Body of pancreas (tissue), 4 donors: ENCODE measurements around the gene STXBP4. TPM values are rescaled to one million over a fixed set of nuclear protein-coding genes. Genes with fewer than 3 reads are reported as not detected.

Source experiments
- ATAC-seq: fragments of 150-250 bp; one replicate; pipeline ENCODE4 v1.9.1; 2016
- DNase-seq, 4 donors: peaks; one replicate each; pipeline ENCODE4 v3.0.0-alpha.2; 2019
- H3K27ac ChIP-seq, 4 donors: fragments of 200-600 bp; sonication (generic); 1 replicate in 3 of 4; 2 replicates in 1 of 4; pipeline versions ENCODE4 v1.5.1 to v1.6.1; 2016 to 2019; ENCODE audit warnings: mild to moderate bottlenecking in 1 of 4, mixed read lengths in 1 of 4, moderate library complexity in 1 of 4
- H3K27me3 ChIP-seq, 2 donors: fragments of 200-600 bp; sonication (generic); one replicate each; pipeline ENCODE4 v1.6.0; 2016; ENCODE audit warnings: mild to moderate bottlenecking in 1 of 2
- H3K36me3 ChIP-seq, 2 donors: fragments of 200-600 bp; sonication (generic); replicated peaks in 1 of 2; 2 replicates each; pipeline ENCODE4 v1.5.1; 2016; ENCODE audit warnings: low read depth in 2 of 2; ENCODE audit not compliant: insufficient read depth in 1 of 2
- H3K4me1 ChIP-seq: fragments of 200-600 bp; sonication (generic); one replicate; pipeline ENCODE4 v1.6.0; 2016
- H3K4me3 ChIP-seq, 2 donors: fragments of 200-600 bp; sonication (generic); 1 replicate in 1 of 2; 2 replicates in 1 of 2; pipeline ENCODE4 v1.5.1; 2016 to 2019
- H3K9me3 ChIP-seq, 3 donors: fragments of 200-600 bp; sonication (generic); 1 replicate in 2 of 3; 2 replicates in 1 of 3; pipeline ENCODE4 v1.5.1; 2016
- POLR2A ChIP-seq, 3 donors: fragments of 450-650 bp; IDR thresholded peaks; one replicate each; pipeline ENCODE4 v1.6.1; 2016; ENCODE audit warnings: antibody characterized with exemption in 3 of 3, mild to moderate bottlenecking in 2 of 3
- WGBS, 2 donors: methylation state at CpG; one replicate each; pipeline ENCODE4 v1.1.5; 2017; 5-methylcytosine and 5-hydroxymethylcytosine counted together
- intact Hi-C: fragments of 100-400 bp; cut with DNase I; formaldehyde crosslinking; loops from one replicate; pipeline ENCODE4 v1.15.1; 2023
- total RNA-seq, 2 donors: library from RNA; depleted of rRNA; stranded (reverse); fragments of >200 nt; gene quantifications; one replicate each; pipeline ENCODE4 v1.1.0, GENCODE V29; 2016
- TF ChIP-seq, protein P1 (sequence below), 7 experiments: fragments of 450-650 bp in 4 of 7; fragments of 200-600 bp in 3 of 7; sonication (generic) in 3 of 7; IDR thresholded peaks; one replicate each; pipeline ENCODE4 v1.5.1; 2016 to 2019; ENCODE audit warnings: antibody characterized with exemption in 7 of 7

Gene STXBP4
- total RNA-seq, 2 donors from 2014 or later, result 3.6 to 9.3 TPM

DNA sequence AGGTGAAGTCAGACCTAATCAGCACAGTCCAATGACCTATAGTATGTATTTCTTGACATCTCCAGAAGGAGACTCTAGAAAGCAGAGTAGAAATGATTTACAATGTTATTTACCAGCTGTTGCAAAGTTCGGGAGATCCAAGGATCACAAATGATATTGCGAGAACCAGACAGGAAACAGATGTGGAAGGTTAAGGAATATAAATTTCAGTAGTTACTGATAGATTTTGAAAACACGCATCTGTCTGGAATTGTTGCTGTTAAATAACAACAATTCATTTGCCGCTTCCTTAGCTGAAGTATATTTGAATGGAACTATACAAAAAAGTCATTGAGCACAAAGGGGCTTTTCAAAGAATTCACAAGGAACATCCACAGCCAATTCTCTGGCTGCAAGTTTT, 72.0 kb downstream of the STXBP4 start:
- no peaks in the 10 kb centered on the region for H3K36me3 ChIP-seq
- H3K27me3 ChIP-seq, result no peaks in the 10 kb centered on the region
- TF ChIP-seq, protein P1, sequence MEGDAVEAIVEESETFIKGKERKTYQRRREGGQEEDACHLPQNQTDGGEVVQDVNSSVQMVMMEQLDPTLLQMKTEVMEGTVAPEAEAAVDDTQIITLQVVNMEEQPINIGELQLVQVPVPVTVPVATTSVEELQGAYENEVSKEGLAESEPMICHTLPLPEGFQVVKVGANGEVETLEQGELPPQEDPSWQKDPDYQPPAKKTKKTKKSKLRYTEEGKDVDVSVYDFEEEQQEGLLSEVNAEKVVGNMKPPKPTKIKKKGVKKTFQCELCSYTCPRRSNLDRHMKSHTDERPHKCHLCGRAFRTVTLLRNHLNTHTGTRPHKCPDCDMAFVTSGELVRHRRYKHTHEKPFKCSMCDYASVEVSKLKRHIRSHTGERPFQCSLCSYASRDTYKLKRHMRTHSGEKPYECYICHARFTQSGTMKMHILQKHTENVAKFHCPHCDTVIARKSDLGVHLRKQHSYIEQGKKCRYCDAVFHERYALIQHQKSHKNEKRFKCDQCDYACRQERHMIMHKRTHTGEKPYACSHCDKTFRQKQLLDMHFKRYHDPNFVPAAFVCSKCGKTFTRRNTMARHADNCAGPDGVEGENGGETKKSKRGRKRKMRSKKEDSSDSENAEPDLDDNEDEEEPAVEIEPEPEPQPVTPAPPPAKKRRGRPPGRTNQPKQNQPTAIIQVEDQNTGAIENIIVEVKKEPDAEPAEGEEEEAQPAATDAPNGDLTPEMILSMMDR (IDR thresholded peaks at IDR 0.05), result no peak
- no peak for TF ChIP-seq POLR2A (IDR thresholded peaks at IDR 0.05)
- no peaks in the 10 kb centered on the region for H3K4me1 ChIP-seq
- DNase-seq (no peak), ATAC-seq (no peak)
- intact Hi-C loops, result no loop called here
- H3K9me3 ChIP-seq, result no peaks in the 10 kb centered on the region
- H3K4me3 ChIP-seq, result no peak overlapping the region
- 76 to 80% methylated on average over 4 of the region's 4 CpGs for WGBS, 2 donors
- H3K27ac ChIP-seq, result no peak overlapping the region

DNA sequence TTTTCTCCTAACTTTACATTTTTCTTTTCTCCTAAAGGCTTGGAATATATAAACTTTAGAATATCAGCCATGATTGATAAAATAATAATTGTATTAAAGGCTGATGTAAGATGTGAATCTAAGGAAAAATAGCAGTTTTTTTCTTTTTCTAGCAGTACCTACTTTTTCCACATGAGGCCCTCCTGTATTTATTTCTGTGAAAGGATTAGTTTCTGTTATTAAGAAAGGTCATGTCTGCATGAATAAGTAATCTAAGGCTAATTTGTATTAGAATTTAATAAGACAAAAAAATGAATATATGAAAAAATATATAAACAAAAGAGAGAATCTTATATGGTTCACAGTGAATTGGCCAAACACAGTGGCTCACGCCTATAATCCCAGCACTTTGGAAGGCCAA, 85.3 kb downstream of the STXBP4 start:
- Histone ChIP-seq H3K9me3 (no peaks in the 10 kb centered on the region), H3K27ac (no peak overlapping the region), H3K4me3 (no peak overlapping the region), H3K27me3 (no peaks in the 10 kb centered on the region), H3K4me1 (peaks cover 6% of the 10 kb centered on the region), H3K36me3 (no peaks in the 10 kb centered on the region)
- DNase-seq, result no peak
- intact Hi-C loops, result no loop called here
- 88 to 97% methylated on average over 1 of the region's 1 CpG for WGBS, 2 donors
- no peak for TF ChIP-seq POLR2A (IDR thresholded peaks at IDR 0.05)
- TF ChIP-seq, protein P1 (IDR thresholded peaks at IDR 0.05), result peak in 4 of 7 experiments; percentile 17 to 36 (median 29)
- no peak for ATAC-seq

DNA sequence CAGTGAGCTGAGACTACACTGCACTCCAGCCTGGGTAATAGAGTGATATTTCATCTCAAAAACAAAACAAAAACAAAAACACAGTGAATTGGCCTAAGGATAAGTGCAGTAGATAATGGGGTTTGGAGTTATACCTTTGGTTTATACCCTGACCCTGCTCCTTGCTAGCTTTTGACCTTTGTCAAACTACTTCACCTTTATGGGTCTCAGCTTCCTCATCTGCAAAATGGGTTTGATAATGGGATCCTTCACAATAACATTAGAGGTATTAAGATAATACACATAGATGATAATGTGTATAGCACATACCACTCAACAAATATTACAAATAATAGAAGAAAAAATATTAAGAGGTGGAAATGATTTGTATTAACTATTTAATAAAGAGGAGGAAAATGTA, 85.9 kb downstream of the STXBP4 start:
- intact Hi-C loops, result no loop called here
- H3K27ac ChIP-seq, result no peak overlapping the region
- H3K4me1 ChIP-seq, result peaks cover 6% of the 10 kb centered on the region
- no peaks in the 10 kb centered on the region for H3K9me3 ChIP-seq
- no peak overlapping the region for H3K4me3 ChIP-seq
- TF ChIP-seq, protein P1 (IDR thresholded peaks at IDR 0.05), result no peak
- TF ChIP-seq POLR2A (IDR thresholded peaks at IDR 0.05), result no peak
- DNase-seq (no peak), ATAC-seq (no peak)
- H3K27me3 ChIP-seq, result no peaks in the 10 kb centered on the region
- H3K36me3 ChIP-seq, result no peaks in the 10 kb centered on the region

DNA sequence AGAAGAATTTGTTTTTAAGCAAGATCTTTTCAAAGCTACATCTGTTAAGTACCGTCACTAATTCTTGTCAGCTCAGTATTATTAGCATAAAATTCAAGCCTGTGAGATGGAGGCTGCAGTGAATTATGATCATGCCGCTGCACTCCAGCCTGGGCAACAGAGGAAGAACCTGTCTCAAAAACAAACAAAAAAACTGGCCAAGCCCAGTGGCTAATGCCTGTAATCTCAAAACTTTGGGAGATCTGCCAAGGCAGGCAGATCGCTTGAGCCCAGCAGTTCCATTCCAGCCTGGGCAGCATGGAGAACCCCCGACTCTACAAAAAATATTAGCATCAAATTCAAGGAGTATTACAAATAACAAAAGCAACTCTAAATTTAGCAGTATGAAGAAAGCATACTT, 88.0 kb downstream of the STXBP4 start:
- DNase-seq (peak; percentile 37 to 58 (median 49)), ATAC-seq (peak; percentile 65)
- intact Hi-C loops, result no loop called here
- peaks cover 6% of the 10 kb centered on the region for H3K4me1 ChIP-seq
- H3K36me3 ChIP-seq, result no peaks in the 10 kb centered on the region
- no peaks in the 10 kb centered on the region for H3K9me3 ChIP-seq
- H3K27ac ChIP-seq, result no peak overlapping the region
- no peaks in the 10 kb centered on the region for H3K27me3 ChIP-seq
- WGBS, 2 donors, result 12 to 16% methylated on average over 4 of the region's 4 CpGs
- H3K4me3 ChIP-seq, result no peak overlapping the region
- TF ChIP-seq POLR2A (IDR thresholded peaks at IDR 0.05), result no peak
- TF ChIP-seq, protein P1 (IDR thresholded peaks at IDR 0.05), result no peak

DNA sequence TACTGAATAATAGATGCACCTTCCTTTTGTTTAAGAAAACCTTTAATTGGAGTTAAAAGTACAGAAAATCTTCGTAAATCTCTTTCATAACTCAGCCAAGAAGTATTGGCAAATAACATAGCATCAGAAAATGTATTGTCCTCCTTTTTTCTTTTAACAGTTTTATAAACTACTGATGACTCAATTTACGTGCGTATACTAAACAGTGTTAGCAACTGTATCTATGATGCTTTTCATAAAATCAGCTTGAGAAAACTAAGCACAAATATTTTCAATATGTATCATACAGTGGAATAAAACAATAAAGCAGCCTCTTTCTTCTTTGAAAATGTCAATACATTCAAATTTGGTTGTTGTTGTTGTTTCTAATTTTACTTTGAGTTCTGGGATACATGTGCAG, 88.6 kb downstream of the STXBP4 start:
- Histone ChIP-seq H3K27me3 (no peaks in the 10 kb centered on the region), H3K27ac (no peak overlapping the region), H3K4me3 (no peak overlapping the region), H3K4me1 (peaks cover 6% of the 10 kb centered on the region), H3K9me3 (no peaks in the 10 kb centered on the region), H3K36me3 (no peaks in the 10 kb centered on the region)
- intact Hi-C loops, result no loop called here
- ATAC-seq (no peak), DNase-seq (no peak)
- no peak for TF ChIP-seq POLR2A (IDR thresholded peaks at IDR 0.05)
- TF ChIP-seq, protein P1 (IDR thresholded peaks at IDR 0.05), result no peak
- 80 to 86% methylated on average over 3 of the region's 3 CpGs for WGBS, 2 donors
